NCI-H187 treated with DMSO at 0.1 percent for 48 hours (cell line): ENCODE data around the gene RNPS1.

Experiments
- DNase-seq: peaks from one replicate; lab custom pipeline; 2025; lab: John Stamatoyannopoulos, UW

RNPS1 gene

GRCh38 chr16:2267913-2268666 is at the start of gene RNPS1:
RNPS1 (minus strand) TSS chr16:2268126; CDS start chr16:2264643, 3,483 bp downstream.
- peak; percentile 88 for DNase-seq

- DNase-seq, result no peak
These were observed 49.5 kb upstream of the RNPS1 start for GRCh38 chr16:2317231-2318020.

- DNase-seq, result peak; percentile 20
These were observed 40.4 kb upstream of the RNPS1 start for GRCh38 chr16:2308089-2308962.

GRCh38 chr16:2299915-2300192 is 31.9 kb upstream of the RNPS1 start:
- DNase-seq, result no peak

- no peak for DNase-seq
These were observed 31.4 kb upstream of the RNPS1 start for GRCh38 chr16:2299121-2299914.

- no peak for DNase-seq
These were observed 30.7 kb upstream of the RNPS1 start for GRCh38 chr16:2298621-2299020.

- DNase-seq, result no peak
These were observed 29.6 kb upstream of the RNPS1 start for GRCh38 chr16:2297506-2297860.

GRCh38 chr16:2296661-2297505 is 29.0 kb upstream of the RNPS1 start:
- DNase-seq, result no peak

- DNase-seq, result no peak
These were observed 27.3 kb upstream of the RNPS1 start for GRCh38 chr16:2295056-2295798.

- DNase-seq, result no peak
These were observed 24.3 kb upstream of the RNPS1 start for GRCh38 chr16:2292221-2292620.

- DNase-seq, result no peak
These were observed 21.4 kb upstream of the RNPS1 start for GRCh38 chr16:2289282-2289681.

- no peak for DNase-seq
These were observed 20.8 kb upstream of the RNPS1 start for GRCh38 chr16:2288726-2289125.

- DNase-seq, result no peak
These were observed 20.1 kb upstream of the RNPS1 start for GRCh38 chr16:2287916-2288547.

- DNase-seq, result no peak
These were observed 18.6 kb upstream of the RNPS1 start for GRCh38 chr16:2286550-2286949.

GRCh38 chr16:2285731-2286191 is 17.8 kb upstream of the RNPS1 start:
- no peak for DNase-seq

GRCh38 chr16:2284797-2285576 is 17.1 kb upstream of the RNPS1 start:
- no peak for DNase-seq

- DNase-seq, result no peak
These were observed 16.3 kb upstream of the RNPS1 start for GRCh38 chr16:2284001-2284770.
